Measurements from ENCODE around the gene CAV2.

DNA sequence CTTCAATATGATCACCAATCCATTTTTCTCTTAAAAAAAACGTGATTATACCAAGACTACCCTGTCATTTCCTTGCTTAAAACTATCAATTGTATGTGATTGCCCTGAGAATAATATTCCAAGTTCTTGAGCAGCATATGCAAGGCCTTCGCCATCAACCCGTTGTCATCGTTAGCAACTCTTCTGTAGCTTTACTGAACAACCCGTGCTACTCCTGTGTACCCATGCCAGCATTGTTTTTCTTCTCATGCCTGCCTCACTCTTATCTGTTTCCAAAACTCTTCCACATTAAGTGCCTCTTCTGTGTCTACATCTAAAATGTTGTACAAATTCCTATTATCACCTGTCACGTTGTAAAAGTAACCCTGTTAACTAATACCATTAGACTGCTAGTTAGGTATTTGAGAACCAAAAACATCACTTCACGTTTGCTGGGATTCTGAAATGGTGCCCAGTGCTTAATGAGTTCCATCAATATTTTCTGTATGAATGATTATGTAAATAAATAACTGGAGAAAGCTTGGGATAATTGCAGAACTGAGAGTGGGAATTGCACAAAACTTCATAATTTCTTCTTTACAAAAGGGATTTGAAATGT lies 10.5 kb downstream of the CAV2 start:
- TF ChIP-seq NRF1 (IDR thresholded peaks at IDR 0.05; ENCODE audit: low read depth, low read length) (no peak), POLR2AphosphoS5 (IDR thresholded peaks at IDR 0.05; ENCODE audit: low read depth, low read length) (peak; percentile 48; the same call in 1 of the 2 replicates), YY1 (IDR thresholded peaks at IDR 0.05; ENCODE audit: low read depth) (no peak), GATA2 (CRISPR knock-in tag; IDR thresholded peaks at IDR 0.05) (no peak), SIN3A (IDR thresholded peaks at IDR 0.05; ENCODE audit: borderline replicate concordance, low read depth, low read length) (no peak), RCOR1 (IDR thresholded peaks at IDR 0.05; ENCODE audit: low read length) (no peak), TAF1 (IDR thresholded peaks at IDR 0.05; ENCODE audit: borderline replicate concordance, low read depth, low read length) (no peak), ELF1 (IDR thresholded peaks at IDR 0.05) (no peak), GABPA (IDR thresholded peaks at IDR 0.05; ENCODE audit: low read depth) (no peak), CHD2 (IDR thresholded peaks at IDR 0.05; ENCODE audit: low read length, partially characterized antibody) (no peak)
- TF ChIP-seq, protein P1, sequence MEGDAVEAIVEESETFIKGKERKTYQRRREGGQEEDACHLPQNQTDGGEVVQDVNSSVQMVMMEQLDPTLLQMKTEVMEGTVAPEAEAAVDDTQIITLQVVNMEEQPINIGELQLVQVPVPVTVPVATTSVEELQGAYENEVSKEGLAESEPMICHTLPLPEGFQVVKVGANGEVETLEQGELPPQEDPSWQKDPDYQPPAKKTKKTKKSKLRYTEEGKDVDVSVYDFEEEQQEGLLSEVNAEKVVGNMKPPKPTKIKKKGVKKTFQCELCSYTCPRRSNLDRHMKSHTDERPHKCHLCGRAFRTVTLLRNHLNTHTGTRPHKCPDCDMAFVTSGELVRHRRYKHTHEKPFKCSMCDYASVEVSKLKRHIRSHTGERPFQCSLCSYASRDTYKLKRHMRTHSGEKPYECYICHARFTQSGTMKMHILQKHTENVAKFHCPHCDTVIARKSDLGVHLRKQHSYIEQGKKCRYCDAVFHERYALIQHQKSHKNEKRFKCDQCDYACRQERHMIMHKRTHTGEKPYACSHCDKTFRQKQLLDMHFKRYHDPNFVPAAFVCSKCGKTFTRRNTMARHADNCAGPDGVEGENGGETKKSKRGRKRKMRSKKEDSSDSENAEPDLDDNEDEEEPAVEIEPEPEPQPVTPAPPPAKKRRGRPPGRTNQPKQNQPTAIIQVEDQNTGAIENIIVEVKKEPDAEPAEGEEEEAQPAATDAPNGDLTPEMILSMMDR (IDR thresholded peaks at IDR 0.05), result no peak
- TF ChIP-seq, protein P2, sequence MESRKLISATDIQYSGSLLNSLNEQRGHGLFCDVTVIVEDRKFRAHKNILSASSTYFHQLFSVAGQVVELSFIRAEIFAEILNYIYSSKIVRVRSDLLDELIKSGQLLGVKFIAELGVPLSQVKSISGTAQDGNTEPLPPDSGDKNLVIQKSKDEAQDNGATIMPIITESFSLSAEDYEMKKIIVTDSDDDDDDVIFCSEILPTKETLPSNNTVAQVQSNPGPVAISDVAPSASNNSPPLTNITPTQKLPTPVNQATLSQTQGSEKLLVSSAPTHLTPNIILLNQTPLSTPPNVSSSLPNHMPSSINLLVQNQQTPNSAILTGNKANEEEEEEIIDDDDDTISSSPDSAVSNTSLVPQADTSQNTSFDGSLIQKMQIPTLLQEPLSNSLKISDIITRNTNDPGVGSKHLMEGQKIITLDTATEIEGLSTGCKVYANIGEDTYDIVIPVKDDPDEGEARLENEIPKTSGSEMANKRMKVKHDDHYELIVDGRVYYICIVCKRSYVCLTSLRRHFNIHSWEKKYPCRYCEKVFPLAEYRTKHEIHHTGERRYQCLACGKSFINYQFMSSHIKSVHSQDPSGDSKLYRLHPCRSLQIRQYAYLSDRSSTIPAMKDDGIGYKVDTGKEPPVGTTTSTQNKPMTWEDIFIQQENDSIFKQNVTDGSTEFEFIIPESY (IDR thresholded peaks at IDR 0.05; ENCODE audit: borderline replicate concordance, low read depth), result no peak
- TF ChIP-seq, protein P3, sequence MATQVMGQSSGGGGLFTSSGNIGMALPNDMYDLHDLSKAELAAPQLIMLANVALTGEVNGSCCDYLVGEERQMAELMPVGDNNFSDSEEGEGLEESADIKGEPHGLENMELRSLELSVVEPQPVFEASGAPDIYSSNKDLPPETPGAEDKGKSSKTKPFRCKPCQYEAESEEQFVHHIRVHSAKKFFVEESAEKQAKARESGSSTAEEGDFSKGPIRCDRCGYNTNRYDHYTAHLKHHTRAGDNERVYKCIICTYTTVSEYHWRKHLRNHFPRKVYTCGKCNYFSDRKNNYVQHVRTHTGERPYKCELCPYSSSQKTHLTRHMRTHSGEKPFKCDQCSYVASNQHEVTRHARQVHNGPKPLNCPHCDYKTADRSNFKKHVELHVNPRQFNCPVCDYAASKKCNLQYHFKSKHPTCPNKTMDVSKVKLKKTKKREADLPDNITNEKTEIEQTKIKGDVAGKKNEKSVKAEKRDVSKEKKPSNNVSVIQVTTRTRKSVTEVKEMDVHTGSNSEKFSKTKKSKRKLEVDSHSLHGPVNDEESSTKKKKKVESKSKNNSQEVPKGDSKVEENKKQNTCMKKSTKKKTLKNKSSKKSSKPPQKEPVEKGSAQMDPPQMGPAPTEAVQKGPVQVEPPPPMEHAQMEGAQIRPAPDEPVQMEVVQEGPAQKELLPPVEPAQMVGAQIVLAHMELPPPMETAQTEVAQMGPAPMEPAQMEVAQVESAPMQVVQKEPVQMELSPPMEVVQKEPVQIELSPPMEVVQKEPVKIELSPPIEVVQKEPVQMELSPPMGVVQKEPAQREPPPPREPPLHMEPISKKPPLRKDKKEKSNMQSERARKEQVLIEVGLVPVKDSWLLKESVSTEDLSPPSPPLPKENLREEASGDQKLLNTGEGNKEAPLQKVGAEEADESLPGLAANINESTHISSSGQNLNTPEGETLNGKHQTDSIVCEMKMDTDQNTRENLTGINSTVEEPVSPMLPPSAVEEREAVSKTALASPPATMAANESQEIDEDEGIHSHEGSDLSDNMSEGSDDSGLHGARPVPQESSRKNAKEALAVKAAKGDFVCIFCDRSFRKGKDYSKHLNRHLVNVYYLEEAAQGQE (IDR thresholded peaks at IDR 0.05; ENCODE audit: low read depth, low read length), result no peak
- TF ChIP-seq, protein P4, sequence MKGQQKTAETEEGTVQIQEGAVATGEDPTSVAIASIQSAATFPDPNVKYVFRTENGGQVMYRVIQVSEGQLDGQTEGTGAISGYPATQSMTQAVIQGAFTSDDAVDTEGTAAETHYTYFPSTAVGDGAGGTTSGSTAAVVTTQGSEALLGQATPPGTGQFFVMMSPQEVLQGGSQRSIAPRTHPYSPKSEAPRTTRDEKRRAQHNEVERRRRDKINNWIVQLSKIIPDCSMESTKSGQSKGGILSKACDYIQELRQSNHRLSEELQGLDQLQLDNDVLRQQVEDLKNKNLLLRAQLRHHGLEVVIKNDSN (IDR thresholded peaks at IDR 0.05; ENCODE audit: borderline replicate concordance, low read depth), result no peak

All from SK-N-SH (cell line).